NCI-H2081 (cell line): ENCODE results near the gene SMYD3.

Experiments
- DNase-seq, 2 experiments: peaks; one replicate each; lab custom pipeline; 2025; lab: John Stamatoyannopoulos, UW

The SMYD3 gene

GRCh38 chr1:246108278-246108925, 398.7 kb downstream of the SMYD3 start:
- no peak for DNase-seq

DNA sequence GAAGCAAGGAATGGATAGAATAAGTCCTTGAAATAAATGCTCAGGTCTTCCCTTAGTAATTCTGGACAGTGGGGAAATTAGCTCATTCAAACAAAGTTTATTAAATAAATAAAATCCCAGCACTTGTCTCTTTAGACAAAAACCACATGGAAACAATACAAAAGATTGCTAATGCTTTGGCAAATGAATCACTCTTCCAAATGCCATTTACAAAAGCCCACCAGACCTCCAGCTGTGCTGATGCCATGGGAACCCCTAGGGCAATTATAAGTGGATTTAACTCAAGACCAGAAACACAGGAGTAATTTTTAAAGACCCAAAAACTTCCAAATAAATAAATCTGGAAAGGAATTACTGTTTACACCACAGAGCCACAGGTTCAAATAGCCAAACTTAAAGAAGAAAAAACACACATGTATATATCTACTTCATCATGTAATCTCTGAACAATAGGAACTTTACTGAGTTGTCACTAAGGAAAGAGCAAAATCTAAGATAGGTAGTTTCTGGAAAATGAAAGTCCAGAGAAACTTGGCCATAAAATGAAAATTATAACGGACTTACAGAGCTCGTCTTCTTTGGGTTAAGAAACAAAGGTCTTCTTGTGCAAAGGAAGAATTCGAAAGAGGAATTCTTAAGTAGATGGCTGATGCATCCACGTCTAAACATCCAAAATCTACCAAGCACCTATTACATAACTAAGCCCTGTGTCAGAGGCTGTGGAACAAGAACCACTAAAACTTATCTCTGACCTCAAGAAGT, 399.4 kb downstream of the SMYD3 start:
- peak in 1 of 2 experiments; percentile 27 for DNase-seq

- DNase-seq: no peak
These were observed 400.7 kb downstream of the SMYD3 start for GRCh38 chr1:246106342-246106763.

DNA sequence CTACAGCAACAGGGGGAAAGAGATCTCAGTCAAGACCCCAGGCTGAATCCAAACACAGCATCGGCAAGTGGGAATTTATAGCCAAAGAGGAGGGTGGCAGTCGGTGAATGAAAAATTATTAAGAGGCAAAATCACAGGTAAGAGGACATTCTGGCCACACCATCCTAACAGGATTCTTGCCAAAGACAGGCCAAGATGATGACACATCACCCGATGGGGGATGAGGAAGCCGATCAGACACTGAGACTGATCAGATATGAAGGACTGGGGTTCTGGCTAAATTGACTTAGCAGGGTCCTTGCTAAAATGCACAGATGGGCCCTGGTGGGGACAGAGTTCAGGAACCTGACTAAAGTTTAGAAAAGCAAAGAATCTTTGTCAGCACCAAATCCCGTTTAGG, 402.2 kb downstream of the SMYD3 start:
- DNase-seq: no peak

DNA sequence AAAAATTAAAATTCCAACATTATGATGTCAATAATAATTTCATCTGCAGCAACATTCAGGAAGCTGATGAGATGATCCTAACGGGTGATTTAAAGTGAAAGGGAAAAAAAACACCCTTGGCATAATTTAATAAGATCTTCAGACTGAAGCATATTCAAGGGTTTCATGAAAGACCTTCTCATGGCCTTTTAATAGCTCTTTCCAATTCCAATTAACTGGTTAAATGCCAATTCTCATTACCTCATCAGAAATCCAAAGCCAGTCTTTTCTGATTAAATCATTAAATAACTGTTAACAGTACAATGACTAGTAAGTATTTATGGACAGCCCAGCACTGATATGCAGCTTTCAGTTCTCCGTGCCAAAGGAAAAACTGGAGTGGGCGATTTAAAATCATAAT, 407.5 kb downstream of the SMYD3 start:
- DNase-seq: no peak

DNA sequence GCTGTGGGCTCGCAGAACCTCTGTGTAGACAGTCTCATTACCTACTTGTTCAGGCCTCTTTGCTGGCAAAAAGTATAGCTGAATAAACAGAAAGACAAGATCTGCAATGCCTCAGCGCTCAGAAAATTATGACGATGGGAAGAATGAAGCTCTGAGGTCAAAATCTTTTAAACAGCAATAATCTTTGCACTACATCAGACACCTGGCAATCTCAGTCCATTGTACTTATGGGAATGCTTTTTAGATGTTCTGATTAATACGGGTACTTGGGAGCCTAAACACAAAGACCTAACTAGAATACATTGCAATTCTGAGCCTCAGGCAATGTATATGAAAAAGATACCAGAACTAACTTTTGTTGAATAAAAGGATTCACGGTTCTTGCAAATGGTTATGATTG, 410.7 kb downstream of the SMYD3 start:
- DNase-seq: no peak

GRCh38 chr1:246095443-246095842, 411.6 kb downstream of the SMYD3 start:
- no peak for DNase-seq

GRCh38 chr1:246093230-246093629, 413.8 kb downstream of the SMYD3 start:
- no peak for DNase-seq

DNA sequence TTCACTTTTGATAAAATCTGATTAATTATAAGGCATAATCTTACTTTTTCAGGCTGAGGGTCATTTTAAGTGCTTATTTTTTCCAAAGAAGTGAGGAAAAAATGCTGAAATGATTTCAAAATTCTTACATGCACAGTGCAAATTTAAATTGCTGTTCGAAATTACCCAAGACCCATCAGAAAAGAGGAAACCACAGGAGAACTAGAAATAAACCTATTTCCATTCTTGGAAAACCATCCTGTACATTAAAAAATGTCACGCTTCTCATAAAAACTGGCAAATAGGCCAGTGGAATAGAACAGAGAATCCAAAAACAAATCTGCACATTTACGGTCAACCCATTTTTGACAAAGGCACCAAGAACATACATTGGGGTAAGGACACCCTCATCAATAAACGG, 414.9 kb downstream of the SMYD3 start:
- no peak for DNase-seq

DNA sequence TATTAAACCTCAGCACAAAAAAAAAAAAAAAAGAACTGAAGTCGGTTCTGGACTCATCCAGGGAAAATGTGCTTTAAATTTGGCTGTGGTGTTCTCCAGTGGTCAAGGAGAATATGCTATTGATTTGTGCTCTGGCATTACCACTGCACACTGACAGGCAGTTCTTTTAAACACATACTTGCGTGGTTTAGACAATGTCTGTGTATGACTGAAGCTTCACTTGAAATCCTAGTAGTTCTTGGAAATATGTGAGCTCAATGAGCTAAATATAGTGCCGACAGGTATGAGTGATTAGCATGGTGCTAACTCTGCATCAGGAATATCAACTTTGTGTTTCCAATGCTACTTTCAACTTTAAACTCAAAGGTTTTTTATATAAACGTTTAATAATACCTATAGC, 415.6 kb downstream of the SMYD3 start:
- DNase-seq: no peak

- no peak for DNase-seq
These were observed 420.9 kb downstream of the SMYD3 start for GRCh38 chr1:246086191-246086590.

GRCh38 chr1:246083416-246083815, 423.7 kb downstream of the SMYD3 start:
- DNase-seq: no peak

- DNase-seq: no peak
These were observed 425.0 kb downstream of the SMYD3 start for GRCh38 chr1:246081856-246082668.

GRCh38 chr1:246081138-246081702, 425.9 kb downstream of the SMYD3 start:
- no peak for DNase-seq

DNA sequence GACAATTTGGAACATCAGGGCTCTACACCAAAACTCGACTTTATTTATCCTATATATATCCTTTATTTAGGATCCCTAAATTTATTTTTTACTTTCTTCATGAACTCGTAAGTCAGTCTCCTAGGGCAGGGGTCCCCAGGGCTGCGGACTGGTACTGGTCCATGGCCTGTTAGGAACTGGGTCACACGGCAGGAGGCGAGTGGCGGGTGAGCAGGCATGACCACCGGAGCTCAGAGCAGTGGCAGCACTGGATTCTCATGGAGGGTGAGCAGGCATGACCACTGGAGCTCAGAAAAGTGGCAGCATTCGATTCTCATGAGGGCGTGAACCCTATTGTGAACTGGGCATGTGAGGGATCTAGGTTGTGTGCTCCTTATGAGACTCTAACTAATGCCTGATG, 427.0 kb downstream of the SMYD3 start:
- DNase-seq: no peak

DNA sequence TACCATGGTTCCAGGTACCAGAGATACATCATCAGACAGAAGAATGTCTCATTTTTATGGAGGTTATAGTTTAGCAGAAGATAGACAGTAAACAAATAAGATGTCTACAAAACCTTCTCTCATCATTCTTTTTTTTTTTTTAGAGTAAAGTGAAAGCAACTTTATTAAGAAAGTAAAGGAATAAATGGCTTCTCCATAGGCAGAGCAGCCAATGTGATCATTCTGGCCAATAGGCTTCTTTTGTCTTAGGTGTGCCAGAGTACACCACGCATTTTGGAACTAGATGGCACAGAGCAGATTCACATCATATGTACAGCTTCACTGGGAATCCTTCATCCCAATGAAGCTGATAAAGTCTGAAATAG, 428.2 kb downstream of the SMYD3 start:
- DNase-seq: no peak

DNA sequence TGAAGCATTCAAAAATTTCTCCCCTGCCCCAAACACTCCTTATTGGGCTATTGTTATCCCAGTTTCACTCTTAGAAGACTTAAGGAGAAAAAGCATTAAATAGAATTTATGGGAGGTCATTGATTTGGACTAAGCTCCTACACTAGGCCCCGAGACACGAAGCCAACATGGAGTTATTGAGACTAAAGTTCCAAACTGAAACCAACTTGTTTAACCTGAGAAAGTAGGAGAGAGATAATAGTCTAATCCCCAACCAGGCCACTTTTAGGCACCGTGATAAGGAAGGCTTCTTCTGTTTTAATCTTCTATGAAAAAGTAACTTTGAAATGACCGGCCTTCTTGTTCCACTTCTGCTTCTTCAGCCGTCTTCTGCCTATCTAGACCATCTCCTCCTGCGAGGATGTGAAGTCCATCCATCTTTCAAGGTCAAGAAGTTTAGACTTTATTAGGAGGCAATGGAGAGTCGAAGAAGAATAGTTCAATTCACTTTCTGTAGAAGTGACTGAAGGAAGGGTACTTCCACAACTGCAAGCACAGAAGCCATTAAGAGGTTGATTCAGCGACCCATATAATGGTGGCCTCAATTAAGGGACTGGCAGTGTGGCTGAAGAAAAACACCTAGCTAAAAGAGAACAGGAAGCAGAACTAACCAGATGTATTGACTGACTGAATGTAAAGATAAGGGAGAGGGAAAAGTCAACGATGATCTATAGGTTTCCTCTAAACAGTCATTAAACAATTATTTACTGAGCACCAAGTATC, 428.8 kb downstream of the SMYD3 start:
- peak in 1 of 2 experiments; percentile 27 for DNase-seq

DNA sequence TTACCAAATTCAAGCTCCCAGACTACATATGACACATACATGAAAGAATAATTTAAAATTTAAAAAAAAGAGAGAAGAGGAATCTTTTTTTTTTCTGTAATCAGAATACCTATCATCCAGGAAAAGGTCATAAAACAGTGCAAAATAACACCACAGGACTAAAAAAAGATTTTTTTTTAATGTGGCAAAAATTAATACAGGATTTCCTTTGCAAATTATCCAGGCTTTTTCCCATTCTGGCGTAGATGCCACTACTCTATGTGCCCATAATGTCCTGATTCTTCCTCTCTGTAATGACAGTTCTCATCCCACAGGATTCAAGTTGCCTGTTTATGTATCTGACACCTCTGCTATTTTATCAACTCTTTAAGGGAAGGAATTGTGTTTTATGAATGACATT, 429.6 kb downstream of the SMYD3 start:
- no peak for DNase-seq

- no peak for DNase-seq
These were observed 432.7 kb downstream of the SMYD3 start for GRCh38 chr1:246074421-246074820.

DNA sequence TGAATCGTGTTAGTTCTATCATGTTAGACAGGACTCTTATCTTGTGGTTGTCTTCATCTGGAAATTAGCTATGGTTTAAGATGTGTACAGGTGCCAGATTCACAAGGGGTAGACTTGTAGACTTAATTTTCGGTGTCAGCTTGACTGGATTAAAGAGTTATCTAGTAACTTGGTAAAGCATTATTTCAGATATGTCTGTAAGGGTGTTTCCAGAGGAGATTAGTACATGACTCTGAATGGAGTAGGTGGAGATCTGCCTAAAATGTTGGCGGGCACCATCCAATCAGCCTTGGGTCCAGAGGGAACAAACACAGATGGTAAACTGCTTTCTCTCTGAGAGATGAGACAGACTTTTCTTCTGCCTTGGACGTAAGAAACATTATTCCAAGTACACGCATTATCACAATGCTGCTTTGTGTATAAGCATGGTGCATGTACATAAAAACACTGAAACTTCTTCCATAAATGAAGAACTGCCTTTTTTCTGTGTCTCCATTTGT, 434.6 kb downstream of the SMYD3 start:
- no peak for DNase-seq

GRCh38 chr1:246071981-246072380, 435.1 kb downstream of the SMYD3 start:
- DNase-seq: peak; percentile 32 to 77

DNA sequence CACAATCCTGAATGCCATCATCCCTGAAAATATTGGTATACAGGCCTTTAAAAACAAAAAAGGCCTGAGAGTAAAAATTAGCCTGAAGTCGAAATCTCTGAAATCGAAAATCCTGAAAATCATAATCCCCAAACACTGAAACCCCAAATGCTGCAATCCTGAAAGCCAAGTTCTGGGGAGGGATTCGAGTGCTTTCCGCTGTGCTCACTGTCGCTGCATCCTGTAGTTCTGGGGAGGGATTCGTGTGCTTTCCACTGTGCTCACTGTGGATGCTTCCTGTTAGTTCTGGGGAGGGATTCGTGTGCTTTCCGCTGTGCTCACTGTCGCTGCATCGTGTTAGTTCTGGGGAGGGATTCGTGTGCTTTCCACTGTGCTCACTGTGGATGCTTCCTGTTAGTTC, 435.5 kb downstream of the SMYD3 start:
- DNase-seq: peak; percentile 18 to 43
